ENCODE data around the gene DNAJA3. TPM values are rescaled to one million over a fixed set of nuclear protein-coding genes. Genes with fewer than 3 reads are reported as not detected.

DNAJA3 gene
- total RNA-seq, 1 experiment from 2014 or later = 93.3 TPM

GRCh38 chr16:4419402-4419959, 6.2 kb upstream of the DNAJA3 start:
- POLR2A ChIA-PET = interaction anchor here (1.0 kb wide), 1 partner anchor 56 kb away, joined by 4 read pairs; no protein-coding TSS in a partner anchor
- DNase-seq (ENCODE audit: low read depth, low spot score) = no peak

GRCh38 chr16:4420505-4421105, 5.1 kb upstream of the DNAJA3 start:
- Histone ChIP-seq H3K27ac (ENCODE audit: low read depth, low read length) (no peak overlapping the region), H3K4me2 (ENCODE audit: low read length) (no peak overlapping the region), H2AFZ (ENCODE audit: low read depth, low read length, poor library complexity, severe bottlenecking) (no peak overlapping the region), H4K20me1 (ENCODE audit: insufficient read depth) (no peaks in the 10 kb centered on the region), H3K36me3 (ENCODE audit: control insufficient read depth in 1 of 2, insufficient read depth in 2 of 2, low read length in 2 of 2) (no peaks in the 10 kb centered on the region), H3K9me3 (ENCODE audit: control insufficient read depth in 1 of 2, insufficient read depth in 1 of 2, low read depth in 1 of 2, low read length in 2 of 2) (no peaks in the 10 kb centered on the region), H3K27me3 (ENCODE audit: insufficient read depth, low read length) (no peaks in the 10 kb centered on the region), H3K4me3 (replicated peaks in 1 of 2; ENCODE audit: low read depth in 1 of 2, low read length in 2 of 2) (no peak overlapping the region), H3K4me1 (ENCODE audit: control insufficient read depth in 1 of 2, insufficient read depth in 2 of 2, low read length in 2 of 2) (peaks cover 3 to 13% of the 10 kb centered on the region in 2 experiments; a peak in 3 of 4 replicates), H3K79me2 (ENCODE audit: insufficient read depth, low read length) (peaks cover 5% of the 10 kb centered on the region), H3K9me2 (ENCODE audit: insufficient read depth) (no peaks in the 10 kb centered on the region), H3K9ac (ENCODE audit: low read length) (no peak overlapping the region)
- DNase-seq (ENCODE audit: low read depth, low spot score) (no peak), ATAC-seq (no peak)
- intact Hi-C loops (cut with micrococcal nuclease) = loop anchor here (10.0 kb wide), 1 partner anchor 194 kb away; the partner anchor contains the start of gene UBALD1
- CTCF ChIA-PET = interaction anchor here (0.7 kb wide), 1 partner anchor 75 kb away, joined by 3 read pairs; no protein-coding TSS in a partner anchor
- no TSS peak for BruUV-seq (replicated peaks)
- POLR2A ChIA-PET = no interaction called here
- RAD21 ChIA-PET (ENCODE audit: low non-redundant PET in 1 of 2, low total read pairs in 2 of 2, uncharacterized antibody in 2 of 2, unreplicated experiment in 2 of 2) = no interaction called here
- no peak for TF ChIP-seq SP1 (IDR thresholded peaks at IDR 0.05; ENCODE audit: low read depth)
- TF ChIP-seq FOSL1 (IDR thresholded peaks at IDR 0.05; ENCODE audit: low read depth) = no peak
- no peak for TF ChIP-seq CTCF (IDR thresholded peaks at IDR 0.05 in 2 of 3, conservative IDR thresholded peaks at IDR 0.05 in 1 of 3; ENCODE audit: borderline replicate concordance in 1 of 3, insufficient read depth in 1 of 3, low read depth in 2 of 3, low read length in 2 of 3)
- TF ChIP-seq JUND (IDR thresholded peaks at IDR 0.05) = no peak
- TF ChIP-seq CEBPB (IDR thresholded peaks at IDR 0.05; ENCODE audit: low read depth) = no peak
- TF ChIP-seq RAD21 (IDR thresholded peaks at IDR 0.05; ENCODE audit: low read depth) = no peak
- no peak for TF ChIP-seq YY1 (IDR thresholded peaks at IDR 0.05; ENCODE audit: extremely low read depth, insufficient replicate concordance, low read depth, low read length)
- no peak for TF ChIP-seq EZH2 (IDR thresholded peaks at IDR 0.05)
- no peak for TF ChIP-seq EGR1 (IDR thresholded peaks at IDR 0.05; ENCODE audit: low read depth)
- no peak for TF ChIP-seq ZBTB33 (IDR thresholded peaks at IDR 0.05; ENCODE audit: extremely low read depth, insufficient replicate concordance, low read length)
- no peak for TF ChIP-seq ZNF274 (IDR thresholded peaks at IDR 0.05; ENCODE audit: low read depth, low read length)
- TF ChIP-seq SIN3A (IDR thresholded peaks at IDR 0.05; ENCODE audit: low read depth) = no peak

More at GRCh38 chr16:4419402-4419959, 6.2 kb upstream of the DNAJA3 start:
- Histone ChIP-seq H3K4me1 (ENCODE audit: control insufficient read depth in 1 of 2, insufficient read depth in 2 of 2, low read length in 2 of 2) (peaks cover 10 to 18% of the 10 kb centered on the region in 2 experiments; a peak in 3 of 4 replicates), H3K79me2 (ENCODE audit: insufficient read depth, low read length) (peaks cover 12% of the 10 kb centered on the region), H3K9me2 (ENCODE audit: insufficient read depth) (no peaks in the 10 kb centered on the region), H3K4me2 (ENCODE audit: low read length) (no peak overlapping the region), H3K4me3 (replicated peaks in 1 of 2; ENCODE audit: low read depth in 1 of 2, low read length in 2 of 2) (no peak overlapping the region), H3K27me3 (ENCODE audit: insufficient read depth, low read length) (no peaks in the 10 kb centered on the region), H3K27ac (ENCODE audit: low read depth, low read length) (no peak overlapping the region), H3K36me3 (ENCODE audit: control insufficient read depth in 1 of 2, insufficient read depth in 2 of 2, low read length in 2 of 2) (no peaks in the 10 kb centered on the region), H4K20me1 (ENCODE audit: insufficient read depth) (no peaks in the 10 kb centered on the region), H3K9ac (ENCODE audit: low read length) (no peak overlapping the region), H3K9me3 (ENCODE audit: control insufficient read depth in 1 of 2, insufficient read depth in 1 of 2, low read depth in 1 of 2, low read length in 2 of 2) (no peaks in the 10 kb centered on the region), H2AFZ (ENCODE audit: low read depth, low read length, poor library complexity, severe bottlenecking) (no peak overlapping the region)
- BruUV-seq (replicated peaks) = no TSS peak
- ChIA-PET RAD21 (ENCODE audit: low non-redundant PET in 1 of 2, low total read pairs in 2 of 2, uncharacterized antibody in 2 of 2, unreplicated experiment in 2 of 2) (no interaction called here), CTCF (no interaction called here)
- TF ChIP-seq RAD21 (IDR thresholded peaks at IDR 0.05; ENCODE audit: low read depth) = no peak
- TF ChIP-seq MAX (IDR thresholded peaks at IDR 0.05) = no peak
- no peak for TF ChIP-seq ZNF274 (IDR thresholded peaks at IDR 0.05; ENCODE audit: low read depth, low read length)
- TF ChIP-seq EGR1 (IDR thresholded peaks at IDR 0.05; ENCODE audit: low read depth) = no peak
- no peak for TF ChIP-seq SIN3A (IDR thresholded peaks at IDR 0.05; ENCODE audit: low read depth)
- no peak for TF ChIP-seq CBX3 (IDR thresholded peaks at IDR 0.05; ENCODE audit: low read depth)
- TF ChIP-seq FOSL1 (IDR thresholded peaks at IDR 0.05; ENCODE audit: low read depth) = no peak
- intact Hi-C loops (cut with micrococcal nuclease) = no loop called here
- no peak for ATAC-seq
